A549 treated with Mapracorat at 1 μM for 4 hours (cell line): Measurements from ENCODE around the gene OR2G6. TPM values are rescaled to one million over a fixed set of nuclear protein-coding genes. Genes with fewer than 3 reads are reported as not detected.

Experiments
- total RNA-seq: library from RNA; stranded (reverse); fragments of 200-300 nt; extraction: Qiagen RNA extraction; gene quantifications from 5 replicates; pipeline ENCODE4 v1.2.3, GENCODE V29; 2022

OR2G6 gene
- total RNA-seq, result not detected in 5 replicates

DNA sequence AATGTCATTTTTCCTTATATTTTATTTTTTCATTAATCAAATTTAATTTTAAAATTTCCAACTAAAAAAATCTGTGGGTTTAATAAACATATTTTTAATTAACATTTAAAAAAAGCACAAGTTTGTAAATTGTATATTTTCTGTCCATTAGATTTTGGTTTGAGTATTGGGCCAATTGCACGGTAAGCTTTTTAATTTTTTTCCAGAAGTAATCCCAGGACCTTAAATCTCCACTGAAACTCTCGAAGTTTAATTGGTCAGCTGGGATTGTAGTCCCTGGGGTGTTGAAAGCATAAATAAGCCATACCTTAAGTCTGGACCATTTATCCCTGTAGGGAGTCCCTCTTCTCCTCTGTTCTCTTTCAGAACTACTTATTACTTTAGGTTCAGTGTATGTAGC lies at the start of gene OR2G6:
TSS of gene OR2G6 (plus strand) at position 301 of the 400 bp plus-strand sequence. CDS start 13,574 bp downstream, outside the sequence.

DNA sequence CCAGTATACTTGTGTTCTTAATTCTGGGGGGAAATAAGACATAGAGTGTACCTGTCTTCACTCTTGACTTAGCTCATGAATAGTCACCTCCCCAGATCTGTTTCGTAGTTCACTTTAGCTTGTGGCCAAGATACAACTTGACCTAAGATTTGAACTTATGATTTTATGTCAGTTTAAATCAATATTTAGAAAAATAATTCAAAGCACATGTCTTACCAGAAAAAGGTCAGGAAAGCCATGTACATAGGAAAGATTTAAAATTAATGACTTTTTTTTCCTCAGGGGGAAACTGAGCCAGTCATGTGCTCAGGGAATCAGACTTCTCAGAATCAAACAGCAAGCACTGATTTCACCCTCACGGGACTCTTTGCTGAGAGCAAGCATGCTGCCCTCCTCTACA lies 34.8 kb upstream of the OR2G6 start, which contains the start of gene OR2T3:
TSS of gene OR2T3 (plus strand) at position 301 of the 400 bp plus-strand sequence. CDS start at position 301, 0 bp downstream.

DNA sequence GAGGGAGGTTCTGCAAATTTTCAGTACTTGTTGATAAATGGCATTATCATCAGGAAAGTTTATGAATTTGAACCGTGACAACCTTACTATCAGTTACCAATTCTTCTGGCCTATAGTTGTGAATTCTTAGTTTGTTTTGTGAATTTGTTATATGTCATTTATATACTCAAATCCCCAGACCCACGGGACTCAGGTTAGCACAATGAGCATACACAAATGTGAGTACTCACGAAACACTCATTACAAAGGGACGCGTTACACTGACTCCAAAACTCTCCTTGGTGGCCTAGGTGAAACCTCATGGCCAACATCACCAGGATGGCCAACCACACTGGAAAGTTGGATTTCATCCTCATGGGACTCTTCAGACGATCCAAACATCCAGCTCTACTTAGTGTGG lies 19.6 kb upstream of the OR2G6 start, which contains the start of gene OR2T5:
TSS of gene OR2T5 (plus strand) at position 301 of the 400 bp plus-strand sequence. CDS start at position 301, 0 bp downstream.

DNA sequence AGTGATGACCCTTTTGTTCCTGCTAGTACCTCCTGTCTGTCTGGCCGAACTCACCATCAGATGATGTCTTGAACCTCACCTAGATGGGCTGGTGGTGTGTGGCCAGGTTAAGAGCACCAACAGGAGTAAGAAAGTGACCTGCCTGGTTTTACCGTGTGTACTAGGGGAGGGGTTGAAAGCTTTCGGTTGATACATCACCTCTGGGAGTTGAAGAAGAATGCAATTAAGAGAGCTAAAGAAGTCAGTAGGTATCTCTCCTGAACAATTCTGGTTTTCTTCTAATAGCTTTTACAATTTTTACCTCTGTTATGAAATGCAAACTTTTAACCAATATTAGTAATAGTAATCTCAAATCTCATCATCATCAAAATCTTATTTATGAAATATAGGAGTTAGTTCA lies 54.8 kb downstream of the OR2G6 start, which contains the start of gene OR2T29:
TSS of gene OR2T29 (minus strand) at position 101 of the 400 bp plus-strand sequence. CDS start 3,281 bp downstream, outside the sequence.

DNA sequence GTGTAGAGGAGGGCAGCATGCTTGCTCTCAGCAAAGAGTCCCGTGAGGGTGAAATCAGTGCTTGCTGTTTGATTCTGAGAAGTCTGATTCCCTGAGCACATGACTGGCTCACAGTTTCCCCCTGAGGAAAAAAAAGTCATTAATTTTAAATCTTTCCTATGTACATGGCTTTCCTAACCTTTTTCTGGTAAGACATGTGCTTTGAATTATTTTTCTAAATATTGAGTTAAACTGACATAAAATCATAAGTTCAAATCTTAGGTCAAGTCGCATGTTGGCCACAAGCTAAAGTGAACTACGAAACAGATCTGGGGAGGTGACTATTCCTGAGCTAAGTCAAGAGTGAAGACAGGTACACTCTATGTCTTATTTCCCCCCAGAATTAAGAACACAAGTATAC lies 66.8 kb downstream of the OR2G6 start, which contains the start of gene OR2T34:
TSS of gene OR2T34 (minus strand) at position 101 of the 400 bp plus-strand sequence. CDS start at position 101, 0 bp downstream.

Other genes with a start within 250 kb of the OR2G6 start
- not detected in 5 replicates for gene OR2T33, start 230.1 kb upstream of the OR2G6 start, total RNA-seq
- gene OR2T12, start 204.6 kb upstream of the OR2G6 start, total RNA-seq, result not detected in 5 replicates
- gene OR2M7, start 183.5 kb upstream of the OR2G6 start, total RNA-seq, result not detected in 5 replicates
- not detected in 5 replicates for gene OR14C36, start 159.3 kb upstream of the OR2G6 start, total RNA-seq
- gene OR2T4, start 146.4 kb upstream of the OR2G6 start, total RNA-seq, result not detected in 5 replicates
- not detected in 5 replicates for gene OR2T6, start 132.3 kb upstream of the OR2G6 start, total RNA-seq
- not detected in 5 replicates for gene OR2T1, start 105.0 kb upstream of the OR2G6 start, total RNA-seq
- gene OR2T2, start 62.4 kb upstream of the OR2G6 start, total RNA-seq, result not detected in 5 replicates
- gene OR2T3, start 34.7 kb upstream of the OR2G6 start, total RNA-seq, result not detected in 5 replicates
- not detected in 5 replicates for gene OR2T5, start 19.5 kb upstream of the OR2G6 start, total RNA-seq
- gene OR2T29, start 54.7 kb downstream of the OR2G6 start, total RNA-seq, result not detected in 5 replicates
- gene OR2T34, start 66.7 kb downstream of the OR2G6 start, total RNA-seq, result not detected in 5 replicates
- not detected in 5 replicates for gene OR2T10, start 89.6 kb downstream of the OR2G6 start, total RNA-seq
- gene OR2T11, start 127.0 kb downstream of the OR2G6 start, total RNA-seq, result not detected in 5 replicates
- gene OR2T35, start 137.2 kb downstream of the OR2G6 start, total RNA-seq, result not detected in 5 replicates
- not detected in 5 replicates for gene OR2T27, start 147.5 kb downstream of the OR2G6 start, total RNA-seq
- gene OR14I1, start 194.7 kb downstream of the OR2G6 start, total RNA-seq, result not detected in 5 replicates
- 0.13 to 0.19 TPM in 2 of 5 replicates, not detected in the others for gene LYPD8, start 247.7 kb downstream of the OR2G6 start, total RNA-seq